Activated B cell treated with CpG ODN at 0.5 μM for 24 hours (primary cell): ENCODE data around the gene LRRC56. TPM values are rescaled to one million over a fixed set of nuclear protein-coding genes. Genes with fewer than 3 reads are reported as not detected.

ENCODE experiments used
- ATAC-seq: fragments of 200-7000 bp; cut with Tn5 transposase; one replicate; pipeline ENCODE4 v1.10.0; 2021; ENCODE audit warnings: low read depth, mild to moderate bottlenecking, moderate library complexity
- CTCF ChIA-PET: fragments of 350-600 bp; sonication (Branson Sonifier 250); formaldehyde crosslinking; loops from one replicate; lab custom pipeline; 2021; ENCODE audit warnings: antibody characterized with exemption; lab: Charles Lee
- POLR2A ChIA-PET: fragments of 350-600 bp; sonication (Branson Sonifier 250); formaldehyde crosslinking; loops from one replicate; lab custom pipeline; 2021; ENCODE audit warnings: antibody characterized with exemption; lab: Charles Lee
- DNase-seq: peaks from one replicate; pipeline ENCODE4 v3.0.0; 2022
- H3K27ac Mint-ChIP-seq: one replicate; pipeline ENCODE4 v1.8.0; 2020; ENCODE audit warnings: mixed read lengths
- H3K27me3 Mint-ChIP-seq: one replicate; pipeline ENCODE4 v1.8.0; 2021; ENCODE audit warnings: mixed read lengths
- H3K36me3 Mint-ChIP-seq: one replicate; pipeline ENCODE4 v1.8.0; 2021; ENCODE audit warnings: low read depth, mixed read lengths
- H3K4me1 Mint-ChIP-seq: one replicate; pipeline ENCODE4 v1.8.0; 2021; ENCODE audit warnings: mixed read lengths
- H3K4me3 Mint-ChIP-seq: one replicate; pipeline ENCODE4 v1.8.0; 2020; ENCODE audit warnings: mild to moderate bottlenecking, mixed read lengths
- H3K9me3 Mint-ChIP-seq: one replicate; pipeline ENCODE4 v1.8.0; 2020; ENCODE audit warnings: mixed read lengths
- CTCF ChIP-seq: fragments of 200-600 bp; IDR thresholded peaks from one replicate; pipeline ENCODE4 v1.8.0; 2022; ENCODE audit warnings: antibody characterized with exemption, mild to moderate bottlenecking
- intact Hi-C: fragments of 100-400 bp; cut with micrococcal nuclease; formaldehyde crosslinking; loops from one replicate; pipeline ENCODE4 v1.15.1; 2024
- total RNA-seq: library from RNA; stranded (reverse); gene quantifications from 2 replicates; pipeline ENCODE4 v1.2.3, GENCODE V29; 2022

Gene LRRC56
- total RNA-seq, 1 donor from 2014 or later, result 7.9 TPM

- TF ChIP-seq CTCF, result no peak
- no peaks in the 10 kb centered on the region for H3K9me3 Mint-ChIP-seq
- CTCF ChIA-PET, result no interaction called here
- no peaks in the 10 kb centered on the region for H3K27me3 Mint-ChIP-seq
- DNase-seq (no peak), ATAC-seq (no peak)
- POLR2A ChIA-PET, result interaction anchor here (1.9 kb wide), 1 partner anchor 44 kb away, joined by 5 read pairs; no protein-coding TSS in a partner anchor
- no peak overlapping the region for H3K4me3 Mint-ChIP-seq
- peaks cover 4% of the 10 kb centered on the region for H3K4me1 Mint-ChIP-seq
- peaks cover 56% of the 10 kb centered on the region for H3K36me3 Mint-ChIP-seq
- no peak overlapping the region for H3K27ac Mint-ChIP-seq
- intact Hi-C loops, result no loop called here
Measured at GRCh38 chr11:492427-493226, 44.7 kb upstream of the LRRC56 start.

DNA sequence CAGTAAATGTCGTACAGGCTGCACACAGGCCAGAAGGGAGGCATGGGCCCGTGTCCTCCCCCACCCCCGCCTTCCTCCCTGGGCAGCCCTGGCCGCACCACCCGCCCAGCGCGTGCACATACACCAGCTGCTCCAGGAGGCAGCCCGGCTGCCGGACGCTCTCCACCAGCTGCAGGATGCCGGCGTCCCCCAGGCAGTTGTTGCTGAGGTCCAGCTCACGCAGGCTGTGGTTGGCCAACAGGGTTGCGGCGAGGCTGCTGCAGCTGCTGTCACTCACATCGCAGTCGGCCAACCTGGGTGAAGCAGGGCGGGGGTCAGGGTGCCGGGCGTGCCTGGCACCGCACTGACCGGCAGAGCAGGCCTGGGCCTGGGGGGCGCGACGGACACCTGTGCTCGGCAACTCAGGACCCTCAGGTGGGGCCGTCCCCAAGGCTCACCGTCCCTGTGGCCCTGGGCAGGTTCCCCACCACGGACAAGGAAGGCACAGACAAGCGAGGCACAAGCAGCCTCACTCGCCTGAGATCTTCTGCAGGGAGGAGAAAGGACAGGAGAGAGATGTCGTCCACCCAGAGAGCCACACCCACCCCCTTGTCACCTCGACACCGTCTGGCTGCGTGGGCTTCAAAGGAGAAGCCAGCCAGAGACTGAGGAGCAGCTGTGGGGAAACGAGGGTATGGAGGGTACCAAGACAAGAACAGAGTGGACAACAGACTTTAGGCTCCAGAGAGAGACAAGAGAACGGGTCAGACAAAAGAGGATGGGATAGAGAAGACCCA, 42.4 kb upstream of the LRRC56 start:
- Mint-ChIP-seq H3K9me3 (no peaks in the 10 kb centered on the region), H3K27me3 (no peaks in the 10 kb centered on the region), H3K4me1 (peaks cover 4% of the 10 kb centered on the region), H3K27ac (no peak overlapping the region), H3K36me3 (peaks cover 59% of the 10 kb centered on the region), H3K4me3 (no peak overlapping the region)
- ATAC-seq (no peak), DNase-seq (no peak)
- ChIA-PET POLR2A (no interaction called here), CTCF (no interaction called here)
- TF ChIP-seq CTCF, result no peak
- intact Hi-C loops, result no loop called here

DNA sequence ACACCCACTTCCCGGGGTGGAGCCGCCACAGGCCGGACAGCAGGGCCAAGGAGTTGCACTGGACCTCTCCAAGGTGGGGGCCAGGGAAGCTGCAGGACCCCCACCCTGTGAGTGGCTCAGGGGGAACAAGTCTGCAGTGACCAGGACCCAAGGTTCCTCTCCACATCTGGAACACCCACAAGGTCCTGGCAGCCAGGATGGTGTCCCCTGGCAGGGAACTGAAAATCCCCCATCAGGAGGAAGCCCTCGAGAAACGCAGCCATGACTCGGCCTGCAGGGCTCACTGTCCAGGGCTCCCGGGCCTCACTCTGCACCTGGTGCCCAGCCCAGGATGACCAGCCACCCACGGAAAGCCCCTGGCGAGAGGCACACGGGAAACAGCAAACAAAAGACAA, 41.8 kb upstream of the LRRC56 start:
- Mint-ChIP-seq H3K4me3 (no peak overlapping the region), H3K9me3 (no peaks in the 10 kb centered on the region), H3K4me1 (peaks cover 7% of the 10 kb centered on the region), H3K36me3 (peaks cover 62% of the 10 kb centered on the region), H3K27ac (no peak overlapping the region), H3K27me3 (no peaks in the 10 kb centered on the region)
- no peak for TF ChIP-seq CTCF
- intact Hi-C loops, result no loop called here
- CTCF ChIA-PET, result no interaction called here
- POLR2A ChIA-PET, result no interaction called here
- DNase-seq, result no peak
- no peak for ATAC-seq

DNA sequence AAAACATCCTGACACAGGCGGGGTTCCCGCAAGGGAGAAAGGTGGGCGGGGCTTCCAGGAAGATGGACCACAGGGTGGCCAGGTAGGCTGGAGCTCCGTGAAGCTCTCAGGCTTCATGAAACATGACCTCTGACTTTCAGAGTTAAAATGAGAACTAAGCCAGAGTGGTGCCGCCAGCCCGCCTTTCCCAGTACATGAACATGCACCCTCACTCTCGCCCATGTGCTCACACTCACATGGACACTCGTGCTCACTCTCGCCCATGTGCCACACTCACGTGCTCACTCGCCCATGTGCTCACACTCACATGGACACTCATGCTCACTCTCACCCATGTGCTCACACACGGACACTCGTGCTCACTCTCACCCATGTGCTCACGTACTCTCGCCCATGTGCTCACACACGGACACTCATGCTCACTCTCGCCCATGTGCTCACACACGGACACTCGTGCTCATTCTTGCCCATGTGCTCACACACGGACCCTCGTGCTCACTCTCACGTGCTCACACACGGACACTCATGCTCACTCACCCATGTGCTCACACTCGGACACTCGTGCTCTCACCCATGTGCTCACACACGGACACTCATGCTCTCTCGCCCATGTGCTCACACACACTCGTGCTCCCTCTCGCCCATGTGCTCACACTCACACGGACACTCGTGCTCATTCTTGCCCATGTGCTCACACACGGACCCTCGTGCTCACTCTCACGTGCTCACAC, 40.3 kb upstream of the LRRC56 start:
- Mint-ChIP-seq H3K27ac (no peak overlapping the region), H3K36me3 (peaks cover 66% of the 10 kb centered on the region), H3K9me3 (no peaks in the 10 kb centered on the region)

More for the DNA sequence above, 40.3 kb upstream of the LRRC56 start:
- Mint-ChIP-seq H3K4me3 (no peak overlapping the region), H3K4me1 (peaks cover 13% of the 10 kb centered on the region), H3K27me3 (no peaks in the 10 kb centered on the region)
- no peak for DNase-seq
- no peak for ATAC-seq
- ChIA-PET CTCF (no interaction called here), POLR2A (interaction anchor here (0.5 kb wide), 1 partner anchor 124 kb away, joined by 5 read pairs; no protein-coding TSS in a partner anchor)
- intact Hi-C loops, result no loop called here
- TF ChIP-seq CTCF, result no peak
